ENCODE results near the gene PAFAH1B2.

- TF ChIP-seq CTCF (IDR thresholded peaks at IDR 0.05): no peak
- no peak for TF ChIP-seq POLR2A (IDR thresholded peaks at IDR 0.05)
Measured at GRCh38 chr11:117097014-117097388, 47.1 kb upstream of the PAFAH1B2 start.

Data from testis (tissue), 2 donors.